NCI-H2196 treated with DMSO at 0.1 percent for 48 hours (cell line): ENCODE measurements around the gene MT1H.
"Not testable (repeated sequence)": the region's sequence is repeated elsewhere in the genome, so short reads cannot be mapped to it uniquely, and the experiment has no call there.

Experiments used
- DNase-seq: peaks from one replicate; lab custom pipeline; 2025; ENCODE audit not compliant: unreplicated experiment; lab: John Stamatoyannopoulos, UW

Gene MT1H

GRCh38 chr16:56717532-56717931, 47.9 kb downstream of the MT1H start:
- DNase-seq, result not testable (repeated sequence)
